ENCODE measurements around the gene ATF4.

DNA sequence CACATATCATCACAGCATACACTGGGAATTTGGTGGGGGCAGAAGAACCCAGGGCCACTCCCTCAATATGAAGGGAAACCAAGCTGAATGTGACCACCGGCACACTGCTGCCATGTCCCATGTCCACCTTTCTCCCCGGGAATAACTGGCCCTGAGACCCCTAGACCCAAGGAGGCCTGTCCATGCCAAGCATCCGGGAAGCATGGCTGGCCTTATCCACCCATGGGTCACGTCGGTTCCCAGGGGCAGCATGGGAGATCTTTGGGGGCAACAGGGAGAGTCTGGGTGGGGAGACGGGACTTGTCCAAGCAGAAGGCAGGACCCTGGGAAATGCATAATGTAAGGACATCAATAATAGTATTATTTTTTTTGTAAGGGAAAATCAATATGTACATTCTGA is 28.7 kb upstream of the ATF4 start:
- TF ChIP-seq, protein P1, sequence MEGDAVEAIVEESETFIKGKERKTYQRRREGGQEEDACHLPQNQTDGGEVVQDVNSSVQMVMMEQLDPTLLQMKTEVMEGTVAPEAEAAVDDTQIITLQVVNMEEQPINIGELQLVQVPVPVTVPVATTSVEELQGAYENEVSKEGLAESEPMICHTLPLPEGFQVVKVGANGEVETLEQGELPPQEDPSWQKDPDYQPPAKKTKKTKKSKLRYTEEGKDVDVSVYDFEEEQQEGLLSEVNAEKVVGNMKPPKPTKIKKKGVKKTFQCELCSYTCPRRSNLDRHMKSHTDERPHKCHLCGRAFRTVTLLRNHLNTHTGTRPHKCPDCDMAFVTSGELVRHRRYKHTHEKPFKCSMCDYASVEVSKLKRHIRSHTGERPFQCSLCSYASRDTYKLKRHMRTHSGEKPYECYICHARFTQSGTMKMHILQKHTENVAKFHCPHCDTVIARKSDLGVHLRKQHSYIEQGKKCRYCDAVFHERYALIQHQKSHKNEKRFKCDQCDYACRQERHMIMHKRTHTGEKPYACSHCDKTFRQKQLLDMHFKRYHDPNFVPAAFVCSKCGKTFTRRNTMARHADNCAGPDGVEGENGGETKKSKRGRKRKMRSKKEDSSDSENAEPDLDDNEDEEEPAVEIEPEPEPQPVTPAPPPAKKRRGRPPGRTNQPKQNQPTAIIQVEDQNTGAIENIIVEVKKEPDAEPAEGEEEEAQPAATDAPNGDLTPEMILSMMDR (conservative IDR thresholded peaks at IDR 0.05; ENCODE audit: low read length) = no peak
- no peak for TF ChIP-seq EZH2phosphoT487 (IDR thresholded peaks at IDR 0.05; ENCODE audit: borderline replicate concordance, low read depth, low read length)

All from OCI-LY7 (cell line).